Transverse colon (tissue), 3 donors: ENCODE measurements around the gene ARHGAP1.

Experiments
- POLR2A ChIP-seq: fragments of 450-650 bp; IDR thresholded peaks from one replicate; pipeline ENCODE4 v1.6.1; 2016; ENCODE audit warnings: antibody characterized with exemption, mild to moderate bottlenecking, moderate library complexity
- TF ChIP-seq, protein P1 (sequence below), 5 experiments: fragments of 200-600 bp in 3 of 5; fragments of 450-650 bp in 2 of 5; sonication (generic) in 3 of 5; IDR thresholded peaks; 1 replicate in 2 of 5; 2 replicates in 3 of 5; pipeline ENCODE4 v1.5.1; 2016 to 2017; ENCODE audit warnings: antibody characterized with exemption in 5 of 5, inconsistent platforms in 3 of 5, mild to moderate bottlenecking in 2 of 5, moderate library complexity in 1 of 5

DNA sequence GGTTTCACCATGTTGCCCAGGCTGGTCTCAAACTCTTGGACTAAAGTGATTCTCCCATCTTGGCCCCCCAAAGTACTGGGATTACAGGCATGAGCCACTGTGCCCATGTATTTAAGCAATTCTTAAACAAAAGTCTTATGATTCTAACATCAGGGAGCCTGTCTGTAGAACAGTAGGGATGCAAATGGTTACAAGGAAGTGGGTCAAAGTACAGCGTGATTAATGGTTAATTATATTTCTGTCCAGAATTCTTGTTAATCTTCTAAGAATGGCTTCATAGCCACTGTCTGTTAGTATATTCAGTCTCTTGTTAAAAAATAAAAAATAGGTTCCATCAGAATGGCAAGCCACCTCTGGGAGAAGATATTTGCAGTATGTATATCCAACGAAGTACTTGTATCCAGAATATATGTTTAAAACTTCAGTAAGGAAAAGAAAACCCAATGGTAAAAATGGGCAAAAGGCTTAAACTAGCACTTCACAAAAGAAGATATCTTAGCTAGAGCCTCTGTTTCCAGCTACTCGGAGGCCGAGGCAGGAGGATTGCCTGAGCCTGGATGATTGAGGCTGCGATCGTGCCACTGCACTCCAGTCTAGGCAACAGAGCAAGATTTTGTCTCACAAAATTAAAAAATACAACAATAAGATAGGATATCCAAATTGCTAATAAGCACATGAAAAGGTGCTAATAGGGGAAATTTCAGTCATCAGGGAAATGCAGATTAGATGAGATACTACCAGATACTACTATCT, 60.2 kb downstream of the ARHGAP1 start:
- TF ChIP-seq POLR2A = no peak
- TF ChIP-seq, protein P1, sequence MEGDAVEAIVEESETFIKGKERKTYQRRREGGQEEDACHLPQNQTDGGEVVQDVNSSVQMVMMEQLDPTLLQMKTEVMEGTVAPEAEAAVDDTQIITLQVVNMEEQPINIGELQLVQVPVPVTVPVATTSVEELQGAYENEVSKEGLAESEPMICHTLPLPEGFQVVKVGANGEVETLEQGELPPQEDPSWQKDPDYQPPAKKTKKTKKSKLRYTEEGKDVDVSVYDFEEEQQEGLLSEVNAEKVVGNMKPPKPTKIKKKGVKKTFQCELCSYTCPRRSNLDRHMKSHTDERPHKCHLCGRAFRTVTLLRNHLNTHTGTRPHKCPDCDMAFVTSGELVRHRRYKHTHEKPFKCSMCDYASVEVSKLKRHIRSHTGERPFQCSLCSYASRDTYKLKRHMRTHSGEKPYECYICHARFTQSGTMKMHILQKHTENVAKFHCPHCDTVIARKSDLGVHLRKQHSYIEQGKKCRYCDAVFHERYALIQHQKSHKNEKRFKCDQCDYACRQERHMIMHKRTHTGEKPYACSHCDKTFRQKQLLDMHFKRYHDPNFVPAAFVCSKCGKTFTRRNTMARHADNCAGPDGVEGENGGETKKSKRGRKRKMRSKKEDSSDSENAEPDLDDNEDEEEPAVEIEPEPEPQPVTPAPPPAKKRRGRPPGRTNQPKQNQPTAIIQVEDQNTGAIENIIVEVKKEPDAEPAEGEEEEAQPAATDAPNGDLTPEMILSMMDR (IDR thresholded peaks at IDR 0.05) = no peak
